Aortic smooth muscle cell (primary cell): ENCODE measurements around the gene CEMIP. TPM values are rescaled to one million over a fixed set of nuclear protein-coding genes. Genes with fewer than 3 reads are reported as not detected.

Experiments used
- total RNA-seq: library from RNA; depleted of rRNA; stranded (reverse); fragments of >200 nt; gene quantifications from 2 replicates; pipeline ENCODE4 v1.2.3, GENCODE V29; 2014

Gene CEMIP, protein sequence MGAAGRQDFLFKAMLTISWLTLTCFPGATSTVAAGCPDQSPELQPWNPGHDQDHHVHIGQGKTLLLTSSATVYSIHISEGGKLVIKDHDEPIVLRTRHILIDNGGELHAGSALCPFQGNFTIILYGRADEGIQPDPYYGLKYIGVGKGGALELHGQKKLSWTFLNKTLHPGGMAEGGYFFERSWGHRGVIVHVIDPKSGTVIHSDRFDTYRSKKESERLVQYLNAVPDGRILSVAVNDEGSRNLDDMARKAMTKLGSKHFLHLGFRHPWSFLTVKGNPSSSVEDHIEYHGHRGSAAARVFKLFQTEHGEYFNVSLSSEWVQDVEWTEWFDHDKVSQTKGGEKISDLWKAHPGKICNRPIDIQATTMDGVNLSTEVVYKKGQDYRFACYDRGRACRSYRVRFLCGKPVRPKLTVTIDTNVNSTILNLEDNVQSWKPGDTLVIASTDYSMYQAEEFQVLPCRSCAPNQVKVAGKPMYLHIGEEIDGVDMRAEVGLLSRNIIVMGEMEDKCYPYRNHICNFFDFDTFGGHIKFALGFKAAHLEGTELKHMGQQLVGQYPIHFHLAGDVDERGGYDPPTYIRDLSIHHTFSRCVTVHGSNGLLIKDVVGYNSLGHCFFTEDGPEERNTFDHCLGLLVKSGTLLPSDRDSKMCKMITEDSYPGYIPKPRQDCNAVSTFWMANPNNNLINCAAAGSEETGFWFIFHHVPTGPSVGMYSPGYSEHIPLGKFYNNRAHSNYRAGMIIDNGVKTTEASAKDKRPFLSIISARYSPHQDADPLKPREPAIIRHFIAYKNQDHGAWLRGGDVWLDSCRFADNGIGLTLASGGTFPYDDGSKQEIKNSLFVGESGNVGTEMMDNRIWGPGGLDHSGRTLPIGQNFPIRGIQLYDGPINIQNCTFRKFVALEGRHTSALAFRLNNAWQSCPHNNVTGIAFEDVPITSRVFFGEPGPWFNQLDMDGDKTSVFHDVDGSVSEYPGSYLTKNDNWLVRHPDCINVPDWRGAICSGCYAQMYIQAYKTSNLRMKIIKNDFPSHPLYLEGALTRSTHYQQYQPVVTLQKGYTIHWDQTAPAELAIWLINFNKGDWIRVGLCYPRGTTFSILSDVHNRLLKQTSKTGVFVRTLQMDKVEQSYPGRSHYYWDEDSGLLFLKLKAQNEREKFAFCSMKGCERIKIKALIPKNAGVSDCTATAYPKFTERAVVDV (N-terminal part only)
- 600 and 802 TPM in 2 replicates for total RNA-seq

DNA sequence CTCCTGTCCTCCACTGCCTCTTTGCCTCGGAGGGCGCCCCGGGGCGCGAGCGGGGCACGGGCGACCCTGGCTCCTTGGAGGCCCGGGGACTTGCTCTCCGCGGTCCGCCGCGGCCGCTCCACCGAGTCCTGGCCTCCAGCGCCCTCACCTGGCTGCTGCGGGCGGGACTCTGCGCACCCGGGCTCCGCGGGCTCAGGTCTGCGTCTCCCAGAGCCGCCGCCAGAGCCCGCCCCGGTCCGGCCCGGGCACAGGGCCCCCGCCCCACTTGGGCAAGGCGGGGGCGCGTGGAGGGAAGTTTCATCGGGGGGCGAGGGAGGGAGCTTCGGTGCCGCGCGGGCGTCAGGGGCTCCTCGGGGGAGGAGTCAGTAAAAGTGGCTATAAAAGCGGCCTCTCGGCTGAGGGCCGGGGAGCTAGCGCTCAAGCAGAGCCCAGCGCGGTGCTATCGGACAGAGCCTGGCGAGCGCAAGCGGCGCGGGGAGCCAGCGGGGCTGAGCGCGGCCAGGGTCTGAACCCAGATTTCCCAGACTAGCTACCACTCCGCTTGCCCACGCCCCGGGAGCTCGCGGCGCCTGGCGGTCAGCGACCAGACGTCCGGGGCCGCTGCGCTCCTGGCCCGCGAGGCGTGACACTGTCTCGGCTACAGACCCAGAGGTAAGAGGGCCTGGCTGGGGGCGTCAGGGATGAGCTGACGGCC lies at the start of gene CEMIP:
Gene CEMIP, plus strand, starts transcription at position 407 of the 694 bp plus-strand sequence. CDS start 94,510 bp downstream, outside the sequence.

GRCh38 chr15:80989518-80990478 lies 210.6 kb downstream of the CEMIP start, which contains the start of gene MESD:
Gene MESD (minus strand): TSS chr15:80989819. CDS start chr15:80989791, 28 bp downstream.

DNA sequence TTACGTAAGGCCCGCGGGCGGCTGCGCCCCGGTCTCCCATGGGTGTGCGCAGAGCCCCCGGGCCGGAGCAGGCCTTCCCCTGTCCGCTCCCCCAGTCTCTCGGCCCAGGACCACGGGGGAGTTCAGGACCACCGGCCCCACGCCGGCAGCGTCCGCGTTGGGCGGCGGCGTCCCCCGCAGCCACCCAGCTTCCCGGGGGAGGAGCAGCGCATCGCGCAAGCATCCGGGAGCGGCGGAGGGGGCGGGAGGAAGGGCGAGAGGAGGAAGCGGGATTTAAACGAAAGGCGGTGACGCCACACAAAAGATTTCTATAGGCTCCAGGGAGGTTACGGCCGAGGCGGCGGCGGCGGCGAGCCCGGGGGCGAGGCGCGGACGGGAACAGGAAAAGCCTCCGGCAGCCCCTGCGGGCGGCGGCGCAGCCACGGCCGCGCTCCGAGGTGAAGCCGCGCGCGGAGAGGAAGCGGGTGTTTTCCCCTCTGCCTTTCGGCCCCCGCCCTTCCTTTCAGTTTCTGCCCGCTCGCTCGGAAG lies 221.5 kb downstream of the CEMIP start, which contains the start of gene TLNRD1:
Gene TLNRD1, plus strand, starts transcription at position 300 of the 528 bp plus-strand sequence. CDS start 1,349 bp downstream, outside the sequence.

Other genes with a start within 250 kb of the CEMIP start
- gene ABHD17C, start 84.1 kb upstream of the CEMIP start, total RNA-seq: 15.2 and 15.4 TPM in 2 replicates
- gene MESD, start 210.4 kb downstream of the CEMIP start, total RNA-seq: 18.5 and 18.9 TPM in 2 replicates
- 3.9 and 4.6 TPM in 2 replicates for gene TLNRD1, start 221.6 kb downstream of the CEMIP start, total RNA-seq